Neutrophil (primary cell): Measurements from ENCODE around the gene FRMPD4.

Experiments
- H3K27ac ChIP-seq: fragments of 200-600 bp; sonication (generic); 2 replicates; pipeline ENCODE4 v1.5.1; 2016; ENCODE audit warnings: mild to moderate bottlenecking, moderate library complexity
- H3K27me3 ChIP-seq: fragments of 200-600 bp; sonication (generic); 2 replicates; pipeline ENCODE4 v1.6.0; 2016; ENCODE audit warnings: mild to moderate bottlenecking
- H3K36me3 ChIP-seq: fragments of 200-600 bp; sonication (generic); 2 replicates; pipeline ENCODE4 v1.5.1; 2017
- H3K4me1 ChIP-seq, 2 experiments: fragments of 200-600 bp in 1 of 2; sonication (generic) in 1 of 2; 1 replicate in 1 of 2; 2 replicates in 1 of 2; pipeline versions ENCODE4 v1.5.1 to v1.6.1; 2013 to 2016; ENCODE audit warnings: low read depth in 1 of 2, low read length in 1 of 2, mild to moderate bottlenecking in 1 of 2, moderate library complexity in 1 of 2; ENCODE audit not compliant: control insufficient read depth in 1 of 2, insufficient read depth in 1 of 2
- H3K4me3 ChIP-seq, 2 experiments: fragments of 200-600 bp in 1 of 2; sonication (generic) in 1 of 2; 1 replicate in 1 of 2; 2 replicates in 1 of 2; pipeline ENCODE4 v1.5.1; 2013 to 2016; ENCODE audit warnings: low read depth in 1 of 2, low read length in 1 of 2, mild to moderate bottlenecking in 1 of 2, moderate library complexity in 1 of 2
- H3K9me3 ChIP-seq: fragments of 200-600 bp; sonication (generic); 2 replicates; pipeline ENCODE4 v1.5.1; 2016
- CTCF ChIP-seq: fragments of 200-600 bp; sonication (generic); IDR thresholded peaks from 2 replicates; pipeline ENCODE4 v1.5.1; 2016; ENCODE audit warnings: antibody characterized with exemption

FRMPD4 gene

DNA sequence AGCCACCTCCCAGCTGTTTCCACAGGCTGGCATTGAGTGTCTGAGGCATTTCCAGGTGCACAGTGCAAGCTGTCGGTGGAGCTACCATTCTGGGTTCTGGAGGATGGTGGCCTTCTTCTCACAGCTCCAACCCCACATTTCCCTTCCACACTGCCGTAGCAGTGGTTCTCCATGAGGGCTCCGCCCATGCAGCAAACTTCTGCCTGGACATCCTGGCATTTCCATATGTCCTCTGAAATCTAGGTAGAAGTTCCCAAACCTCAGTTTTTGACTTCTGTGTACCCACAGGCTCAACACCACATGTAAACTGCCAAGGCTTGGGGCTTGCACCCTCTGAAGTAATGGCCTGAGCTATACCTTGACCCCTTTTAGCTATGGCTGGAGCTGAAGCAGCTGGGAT is 10.3 kb upstream of the FRMPD4 start:
- H3K4me1 ChIP-seq, result no peaks in the 10 kb centered on the region
- H3K27ac ChIP-seq, result no peak overlapping the region
- H3K4me3 ChIP-seq, result no peak overlapping the region
- no peaks in the 10 kb centered on the region for H3K9me3 ChIP-seq
- H3K36me3 ChIP-seq, result no peaks in the 10 kb centered on the region
- no peaks in the 10 kb centered on the region for H3K27me3 ChIP-seq
- no peak for TF ChIP-seq CTCF

GRCh38 chrX:12137951-12138360 is 317 bp upstream of the FRMPD4 start:
- H3K4me1 ChIP-seq, result no peaks in the 10 kb centered on the region
- no peak for TF ChIP-seq CTCF
- H3K27ac ChIP-seq, result no peak overlapping the region
- no peak overlapping the region for H3K4me3 ChIP-seq
- no peaks in the 10 kb centered on the region for H3K36me3 ChIP-seq
- H3K27me3 ChIP-seq, result peaks cover 33% of the 10 kb centered on the region
- H3K9me3 ChIP-seq, result no peaks in the 10 kb centered on the region

DNA sequence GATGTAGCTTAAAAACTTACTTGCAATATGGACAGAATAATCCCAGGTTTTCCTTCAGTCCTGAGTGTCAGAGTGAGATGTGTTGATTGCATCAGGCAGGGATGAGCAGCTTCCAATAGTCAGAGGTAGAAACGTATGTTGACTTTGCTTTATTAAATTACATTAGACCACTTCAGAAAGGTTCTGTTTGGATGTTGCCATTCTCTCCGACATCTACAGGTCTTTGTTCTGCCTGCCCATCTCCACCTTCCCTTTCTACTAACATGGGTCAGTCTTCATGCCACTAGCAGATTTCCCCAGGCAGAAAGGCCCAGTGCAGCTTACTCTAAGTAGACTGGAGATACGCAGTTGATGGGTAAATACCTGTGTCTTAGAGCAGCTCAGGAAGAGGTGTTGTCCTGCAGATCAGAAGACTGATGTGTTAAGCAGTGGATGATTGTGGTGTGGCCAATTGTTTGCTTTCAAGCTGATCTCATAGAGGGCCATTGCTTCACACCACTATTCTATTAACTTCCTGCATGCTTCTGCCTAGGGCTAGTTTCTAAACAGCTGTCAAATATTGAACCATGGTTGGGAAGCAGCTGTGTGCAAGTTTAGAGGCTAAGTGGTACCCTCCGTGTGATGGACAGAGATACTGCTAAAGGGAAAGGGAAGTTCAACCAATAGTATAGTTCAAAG is 1.8 kb downstream of the FRMPD4 start:
- no peak overlapping the region for H3K27ac ChIP-seq
- H3K9me3 ChIP-seq, result no peaks in the 10 kb centered on the region
- peaks cover 33% of the 10 kb centered on the region for H3K27me3 ChIP-seq
- H3K4me3 ChIP-seq, result no peak overlapping the region
- H3K36me3 ChIP-seq, result no peaks in the 10 kb centered on the region
- H3K4me1 ChIP-seq, result no peaks in the 10 kb centered on the region
- no peak for TF ChIP-seq CTCF

DNA sequence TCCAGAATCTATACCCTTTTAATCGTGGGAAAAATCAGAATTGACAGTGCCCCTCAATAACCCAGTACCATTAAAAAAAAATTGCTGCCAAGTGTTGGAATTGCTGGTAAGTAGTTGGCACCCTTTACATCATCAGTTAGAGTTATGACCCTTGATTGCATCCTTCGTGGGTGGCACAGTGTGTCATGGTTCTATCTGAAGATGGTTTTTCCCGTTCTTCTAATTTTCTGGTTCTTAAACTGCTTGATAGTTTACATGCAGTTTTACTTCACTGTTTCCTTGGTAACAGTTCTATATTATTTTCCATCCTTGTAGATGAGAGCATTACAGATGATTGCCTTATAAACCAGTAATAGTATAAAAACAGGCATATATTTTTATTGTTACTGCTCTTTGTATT is 3.2 kb downstream of the FRMPD4 start:
- no peaks in the 10 kb centered on the region for H3K4me1 ChIP-seq
- H3K27me3 ChIP-seq, result peaks cover 33% of the 10 kb centered on the region
- no peak overlapping the region for H3K27ac ChIP-seq
- no peak overlapping the region for H3K4me3 ChIP-seq
- no peaks in the 10 kb centered on the region for H3K9me3 ChIP-seq
- TF ChIP-seq CTCF, result no peak
- no peaks in the 10 kb centered on the region for H3K36me3 ChIP-seq

DNA sequence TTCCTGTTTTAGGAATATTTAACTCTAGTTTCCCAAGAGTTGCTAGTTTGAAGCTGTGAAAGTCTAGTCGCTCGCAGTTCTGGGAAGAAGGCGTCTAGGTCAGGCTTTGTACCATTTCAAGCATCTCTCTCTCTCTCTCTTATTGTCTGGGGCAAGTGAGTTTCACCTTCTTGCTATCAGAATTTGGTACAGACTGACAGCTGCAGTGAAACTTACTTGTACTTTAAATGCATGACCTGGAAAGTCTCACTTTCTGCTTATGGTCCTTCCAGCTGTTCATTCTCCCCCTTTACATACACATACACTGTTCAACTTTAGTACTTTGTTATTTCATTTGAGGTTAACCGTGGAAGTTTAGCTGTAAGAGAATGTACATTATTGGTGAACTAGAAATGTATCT is 4.4 kb downstream of the FRMPD4 start:
- no peaks in the 10 kb centered on the region for H3K4me1 ChIP-seq
- no peak overlapping the region for H3K4me3 ChIP-seq
- H3K36me3 ChIP-seq, result no peaks in the 10 kb centered on the region
- H3K27ac ChIP-seq, result no peak overlapping the region
- H3K9me3 ChIP-seq, result no peaks in the 10 kb centered on the region
- TF ChIP-seq CTCF, result no peak
- H3K27me3 ChIP-seq, result peaks cover 25% of the 10 kb centered on the region
